ENCODE results near the gene PCNX2.
"Not testable (repeated sequence)": the region's sequence is repeated elsewhere in the genome, so short reads cannot be mapped to it uniquely, and the experiment has no call there.

The PCNX2 gene

GRCh38 chr1:233217832-233218231 lies 77.7 kb downstream of the PCNX2 start:
- DNase-seq, result no peak

GRCh38 chr1:233216009-233216408 lies 79.5 kb downstream of the PCNX2 start:
- DNase-seq, result no peak

GRCh38 chr1:233215135-233215760 lies 80.3 kb downstream of the PCNX2 start:
- DNase-seq, result no peak

GRCh38 chr1:233211595-233211994 lies 83.9 kb downstream of the PCNX2 start:
- no peak for DNase-seq

- DNase-seq, result no peak
Observed at GRCh38 chr1:233211106-233211505, 84.4 kb downstream of the PCNX2 start.

- no peak for DNase-seq
Observed at GRCh38 chr1:233209481-233209880, 86.0 kb downstream of the PCNX2 start.

- no peak for DNase-seq
Observed at GRCh38 chr1:233208687-233209086, 86.8 kb downstream of the PCNX2 start.

GRCh38 chr1:233197940-233198339 lies 97.6 kb downstream of the PCNX2 start:
- no peak for DNase-seq

GRCh38 chr1:233193741-233194140 lies 101.8 kb downstream of the PCNX2 start:
- no peak for DNase-seq

- no peak for DNase-seq
Observed at GRCh38 chr1:233190987-233191386, 104.5 kb downstream of the PCNX2 start.

- DNase-seq, result no peak
Observed at GRCh38 chr1:233189526-233189925, 106.0 kb downstream of the PCNX2 start.

- DNase-seq, result no peak
Observed at GRCh38 chr1:233188061-233188460, 107.5 kb downstream of the PCNX2 start.

- DNase-seq, result no peak
Observed at GRCh38 chr1:233183226-233184020, 112.1 kb downstream of the PCNX2 start.

GRCh38 chr1:233182587-233182986 lies 112.9 kb downstream of the PCNX2 start:
- no peak for DNase-seq

GRCh38 chr1:233180641-233181364 lies 114.7 kb downstream of the PCNX2 start:
- no peak for DNase-seq

GRCh38 chr1:233179638-233180037 lies 115.9 kb downstream of the PCNX2 start:
- not testable (repeated sequence) for DNase-seq

- no peak for DNase-seq
Observed at GRCh38 chr1:233172201-233172600, 123.3 kb downstream of the PCNX2 start.

- DNase-seq, result no peak
Observed at GRCh38 chr1:233170741-233171140, 124.8 kb downstream of the PCNX2 start.

GRCh38 chr1:233168384-233168783 lies 127.1 kb downstream of the PCNX2 start:
- DNase-seq, result no peak

GRCh38 chr1:233166896-233167295 lies 128.6 kb downstream of the PCNX2 start:
- no peak for DNase-seq

- DNase-seq, result no peak
Observed at GRCh38 chr1:233163696-233164095, 131.8 kb downstream of the PCNX2 start.

- no peak for DNase-seq
Observed at GRCh38 chr1:233158322-233158721, 137.2 kb downstream of the PCNX2 start.

- DNase-seq, result no peak
Observed at GRCh38 chr1:233157245-233157644, 138.3 kb downstream of the PCNX2 start.

- no peak for DNase-seq
Observed at GRCh38 chr1:233151861-233152260, 143.7 kb downstream of the PCNX2 start.

Measured in activated CD4-positive, alpha-beta T cell treated with anti-CD3 and anti-CD28 coated beads, Interleukin-2, amount 50 U/mL, for 1 hour (primary cell).